ENCODE measurements around the gene PTPN11.
A peak's percentile ranks its signal among the peaks of the same experiment; 100 is the strongest.
"Not testable (repeated sequence)": the region's sequence is repeated elsewhere in the genome, so short reads cannot be mapped to it uniquely, and the experiment has no call there.

Gene PTPN11

DNA sequence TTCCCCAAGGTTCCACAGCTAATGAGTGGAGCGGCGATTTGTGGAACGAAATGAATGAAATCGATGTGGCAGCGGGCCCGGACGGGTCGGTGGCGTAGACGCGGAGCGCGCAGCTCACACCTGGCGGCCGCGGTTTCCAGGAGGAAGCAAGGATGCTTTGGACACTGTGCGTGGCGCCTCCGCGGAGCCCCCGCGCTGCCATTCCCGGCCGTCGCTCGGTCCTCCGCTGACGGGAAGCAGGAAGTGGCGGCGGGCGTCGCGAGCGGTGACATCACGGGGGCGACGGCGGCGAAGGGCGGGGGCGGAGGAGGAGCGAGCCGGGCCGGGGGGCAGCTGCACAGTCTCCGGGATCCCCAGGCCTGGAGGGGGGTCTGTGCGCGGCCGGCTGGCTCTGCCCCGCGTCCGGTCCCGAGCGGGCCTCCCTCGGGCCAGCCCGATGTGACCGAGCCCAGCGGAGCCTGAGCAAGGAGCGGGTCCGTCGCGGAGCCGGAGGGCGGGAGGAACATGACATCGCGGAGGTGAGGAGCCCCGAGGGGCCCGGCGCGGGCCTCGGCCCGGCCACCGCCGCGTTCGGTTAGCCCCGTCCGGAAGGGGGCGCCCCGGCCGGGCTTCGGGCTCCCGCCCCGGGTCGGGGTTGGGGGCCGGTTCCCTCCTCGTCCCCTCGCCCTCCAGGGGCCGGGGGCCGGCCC is at the start of gene PTPN11:
Gene PTPN11, plus strand, starts transcription at position 340 of the 689 bp plus-strand sequence. Its CDS starts 165 bp downstream, at position 505.
- DNase-seq: peak; percentile 76

DNA sequence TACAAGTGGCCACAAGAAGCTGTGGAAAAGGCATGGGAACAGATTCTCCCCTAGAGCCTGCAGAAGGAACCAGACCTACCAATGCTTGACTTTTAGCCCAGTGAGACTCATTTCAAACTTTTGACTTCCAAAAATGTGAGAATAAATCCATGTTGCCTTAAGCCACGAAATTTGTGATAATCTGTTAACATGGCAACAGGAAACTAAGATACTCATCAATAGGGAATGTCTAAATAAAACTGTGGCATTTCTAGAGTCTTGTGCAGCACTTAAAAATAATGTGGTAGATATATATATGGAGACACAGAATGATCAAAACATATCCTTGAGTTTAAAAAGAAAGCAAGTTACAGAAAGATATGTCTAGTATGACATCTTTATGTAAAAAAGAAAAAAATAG is 48.5 kb upstream of the PTPN11 start:
- no peak for DNase-seq

GRCh38 chr12:112370868-112371510 is 47.8 kb upstream of the PTPN11 start:
- no peak for DNase-seq

DNA sequence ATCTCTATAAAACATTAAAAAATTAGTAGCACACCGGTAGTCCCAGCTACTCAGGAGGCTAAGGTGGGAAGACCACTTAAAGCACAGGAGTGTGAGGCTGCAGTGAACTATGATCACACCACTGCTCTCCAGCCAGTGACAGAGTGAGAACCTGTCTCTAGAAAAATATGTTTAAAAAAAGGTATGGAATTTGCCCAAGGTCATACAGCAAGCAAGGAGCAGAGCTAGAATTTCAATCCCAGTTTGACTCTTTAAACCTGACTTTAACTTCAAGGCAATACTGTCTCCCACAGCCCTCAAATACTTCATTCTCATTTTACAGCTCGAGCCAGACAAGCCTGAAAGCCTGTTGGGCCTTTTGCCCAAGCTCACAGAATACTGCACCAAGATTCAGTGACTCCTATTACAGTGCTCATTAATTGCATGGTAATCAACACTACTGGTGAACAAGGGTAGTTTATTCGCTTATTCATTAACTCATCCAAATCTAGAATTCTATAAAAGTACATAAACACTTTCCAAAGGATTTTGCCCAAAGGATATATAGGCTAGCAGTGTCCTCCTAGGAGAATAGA is 44.5 kb upstream of the PTPN11 start:
- DNase-seq: no peak

DNA sequence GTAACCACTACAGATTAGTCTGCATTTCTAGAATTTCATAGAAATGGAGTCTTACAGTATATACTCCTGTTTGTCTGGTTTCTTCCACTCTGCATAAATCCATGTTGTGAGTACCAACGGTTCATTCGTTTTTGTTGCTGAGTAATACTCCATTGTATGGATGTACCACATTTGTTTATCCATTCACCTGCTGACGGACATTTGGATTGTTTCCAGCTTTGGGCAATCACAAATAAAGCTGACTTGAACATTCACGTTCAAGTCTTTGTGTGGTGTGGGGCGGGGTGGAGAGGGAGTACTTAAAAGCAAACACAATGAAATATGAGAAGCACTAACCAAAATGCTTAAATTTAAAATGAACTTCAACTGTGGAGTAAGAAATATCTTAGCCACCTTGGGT is 43.6 kb upstream of the PTPN11 start:
- DNase-seq: no peak

DNA sequence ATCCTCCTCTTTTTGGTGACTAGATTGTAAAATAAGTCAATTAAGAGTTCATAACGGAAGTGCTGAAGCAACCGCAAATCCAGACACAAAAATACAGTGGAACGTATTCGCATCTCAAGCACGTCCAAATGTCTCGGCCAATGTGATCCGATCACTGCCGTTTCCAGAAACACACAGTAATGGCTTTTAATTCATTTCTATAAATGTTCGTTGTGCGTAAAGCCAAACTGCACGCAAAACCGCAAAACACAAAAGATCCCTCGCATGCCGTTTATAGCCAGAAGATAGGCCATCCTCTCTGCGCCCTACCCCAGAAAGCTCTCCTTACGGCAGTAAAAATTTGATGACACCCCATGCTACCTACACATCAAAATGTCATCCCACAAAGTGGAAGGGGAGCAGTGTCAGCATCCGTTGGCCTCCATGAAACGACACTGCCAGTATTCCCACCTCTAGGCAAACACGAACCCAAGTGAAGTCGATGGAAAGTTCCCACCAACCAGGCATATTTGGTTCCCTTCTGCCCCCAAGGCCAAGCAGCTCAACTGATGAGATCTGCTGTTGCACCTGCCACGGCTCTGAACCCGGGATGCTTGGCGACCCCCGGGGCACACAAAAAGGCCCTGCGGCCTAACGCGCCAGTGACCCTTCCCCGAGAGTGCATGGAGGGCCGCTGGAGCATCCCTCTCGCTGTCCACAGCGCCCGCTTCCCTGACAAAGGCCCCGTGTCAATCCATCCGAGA is 37.9 kb upstream of the PTPN11 start:
- DNase-seq: no peak

- no peak for DNase-seq
Observed at GRCh38 chr12:112381406-112381882, 37.3 kb upstream of the PTPN11 start.

- peak; percentile 72 for DNase-seq
Observed at GRCh38 chr12:112381883-112382796, 36.6 kb upstream of the PTPN11 start, which contains the start of gene HECTD4. HECTD4 (minus strand) TSS chr12:112382431; CDS start chr12:112382128, 303 bp downstream.

- DNase-seq: no peak
Observed at GRCh38 chr12:112382866-112383265, 35.9 kb upstream of the PTPN11 start.

DNA sequence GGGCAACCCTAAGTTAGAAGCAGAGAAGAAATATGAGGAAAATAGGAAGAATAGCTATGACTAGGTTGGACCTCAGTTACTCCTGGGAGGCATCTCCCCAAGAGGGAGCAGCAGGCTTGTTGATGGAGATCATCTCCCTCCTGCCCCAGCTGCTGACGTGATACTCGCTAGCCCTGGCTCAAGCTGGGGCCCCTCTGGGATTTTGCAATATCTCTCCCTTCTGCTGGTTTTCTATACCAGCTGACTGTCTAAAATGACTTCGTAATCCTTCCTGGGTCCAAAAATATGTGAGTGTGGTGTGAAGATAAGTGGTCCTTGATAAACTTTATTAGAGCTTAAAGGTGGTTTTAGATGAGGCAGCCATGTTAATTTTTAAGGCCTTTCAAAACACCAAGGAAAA is 32.0 kb upstream of the PTPN11 start:
- DNase-seq: no peak

DNA sequence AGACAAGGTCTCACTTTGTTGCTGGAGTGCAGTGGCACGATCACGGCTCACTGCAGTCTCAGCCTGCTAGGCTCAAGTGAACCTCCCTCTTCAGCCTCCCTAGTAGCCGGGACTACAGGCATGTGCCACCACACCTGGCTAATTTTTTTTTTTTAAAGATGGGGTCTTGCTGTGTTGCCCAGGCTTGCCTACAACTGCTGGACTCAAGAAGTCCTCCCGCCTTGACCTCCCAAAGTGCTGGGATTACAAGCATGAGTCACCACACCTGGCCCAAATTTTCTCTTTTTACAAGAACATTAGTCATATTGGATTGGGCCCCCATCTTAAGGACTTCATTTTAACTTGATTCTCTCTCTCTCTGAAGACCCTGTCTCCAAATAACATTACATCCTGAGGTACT is 29.5 kb upstream of the PTPN11 start:
- no peak for DNase-seq

DNA sequence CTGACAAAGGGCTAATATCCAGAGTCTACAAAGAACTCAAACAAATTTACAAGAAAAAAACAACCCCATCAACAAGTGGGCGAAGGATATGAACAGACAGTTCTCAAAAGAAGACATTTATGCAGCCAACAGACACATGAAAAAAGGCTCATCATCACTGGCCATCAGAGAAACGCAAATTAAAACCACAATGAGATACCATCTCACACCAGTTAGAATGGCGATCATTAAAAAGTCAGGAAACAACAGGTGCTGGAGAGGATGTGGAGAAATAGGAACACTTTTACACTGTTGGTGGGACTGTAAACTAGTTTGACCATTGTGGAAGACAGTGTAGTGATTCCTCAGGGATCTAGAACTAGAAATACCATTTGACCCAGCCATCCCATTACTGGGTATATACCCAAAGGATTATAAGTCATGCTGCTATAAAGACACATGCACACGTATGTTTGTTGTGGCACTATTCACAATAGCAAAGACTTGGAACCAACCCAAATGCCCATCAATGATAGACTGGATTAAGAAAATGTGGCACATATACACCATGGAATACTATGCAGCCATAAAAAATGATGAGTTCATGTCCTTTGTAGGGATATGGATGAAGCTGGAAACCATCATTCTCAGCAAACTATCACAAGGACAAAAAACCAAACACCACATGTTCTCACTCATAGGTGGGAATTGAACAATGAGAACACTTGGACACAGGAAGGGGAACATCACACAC is 28.7 kb upstream of the PTPN11 start:
- not testable (repeated sequence) for DNase-seq

- no peak for DNase-seq
Observed at GRCh38 chr12:112393328-112393727, 25.4 kb upstream of the PTPN11 start.

DNA sequence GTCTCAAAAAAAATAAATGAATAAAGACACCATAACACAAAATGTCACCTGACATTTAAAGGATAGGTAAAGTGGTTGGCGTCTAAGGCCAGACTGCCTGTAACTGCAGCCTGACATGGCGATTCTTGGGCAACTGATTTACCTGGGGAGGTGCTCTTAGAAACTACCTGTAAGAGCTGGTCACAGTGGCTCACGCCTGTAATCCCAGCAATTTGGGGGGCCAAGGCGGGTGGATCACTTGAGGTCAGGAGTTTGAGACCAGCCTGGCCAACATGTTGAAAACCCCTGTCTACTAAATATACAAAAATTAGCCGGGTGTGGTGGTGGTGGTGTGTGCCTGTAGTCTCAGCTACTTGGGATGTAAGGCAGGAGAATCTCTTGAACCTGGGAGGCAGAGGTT is 17.7 kb upstream of the PTPN11 start:
- DNase-seq: no peak

DNA sequence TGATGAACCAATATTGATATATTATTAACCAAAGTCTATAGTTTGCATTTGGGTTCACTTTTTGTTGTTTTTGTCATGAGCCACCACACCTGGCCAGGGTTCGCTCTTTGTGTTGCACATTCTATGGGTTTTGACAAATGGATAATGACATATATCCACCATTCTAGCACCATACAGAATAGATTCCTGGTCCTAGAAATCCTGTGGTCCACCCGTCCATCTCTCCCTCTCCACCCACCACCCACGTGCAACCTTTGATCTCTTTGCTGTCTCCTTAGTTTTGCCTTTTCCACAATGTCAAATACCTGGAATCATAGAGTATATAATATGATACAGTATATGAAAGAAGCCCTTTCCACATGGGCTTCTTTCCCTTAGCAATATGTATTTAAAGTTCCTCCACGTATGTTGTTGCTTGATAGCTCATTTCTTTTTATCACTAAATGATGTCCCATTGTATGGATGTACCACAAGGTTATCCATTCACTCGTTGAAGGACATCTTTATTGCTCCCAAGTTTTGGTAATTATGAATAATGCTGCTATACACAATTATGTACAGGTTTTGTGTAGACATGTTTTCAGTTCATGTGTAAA is 16.7 kb upstream of the PTPN11 start:
- DNase-seq: no peak

DNA sequence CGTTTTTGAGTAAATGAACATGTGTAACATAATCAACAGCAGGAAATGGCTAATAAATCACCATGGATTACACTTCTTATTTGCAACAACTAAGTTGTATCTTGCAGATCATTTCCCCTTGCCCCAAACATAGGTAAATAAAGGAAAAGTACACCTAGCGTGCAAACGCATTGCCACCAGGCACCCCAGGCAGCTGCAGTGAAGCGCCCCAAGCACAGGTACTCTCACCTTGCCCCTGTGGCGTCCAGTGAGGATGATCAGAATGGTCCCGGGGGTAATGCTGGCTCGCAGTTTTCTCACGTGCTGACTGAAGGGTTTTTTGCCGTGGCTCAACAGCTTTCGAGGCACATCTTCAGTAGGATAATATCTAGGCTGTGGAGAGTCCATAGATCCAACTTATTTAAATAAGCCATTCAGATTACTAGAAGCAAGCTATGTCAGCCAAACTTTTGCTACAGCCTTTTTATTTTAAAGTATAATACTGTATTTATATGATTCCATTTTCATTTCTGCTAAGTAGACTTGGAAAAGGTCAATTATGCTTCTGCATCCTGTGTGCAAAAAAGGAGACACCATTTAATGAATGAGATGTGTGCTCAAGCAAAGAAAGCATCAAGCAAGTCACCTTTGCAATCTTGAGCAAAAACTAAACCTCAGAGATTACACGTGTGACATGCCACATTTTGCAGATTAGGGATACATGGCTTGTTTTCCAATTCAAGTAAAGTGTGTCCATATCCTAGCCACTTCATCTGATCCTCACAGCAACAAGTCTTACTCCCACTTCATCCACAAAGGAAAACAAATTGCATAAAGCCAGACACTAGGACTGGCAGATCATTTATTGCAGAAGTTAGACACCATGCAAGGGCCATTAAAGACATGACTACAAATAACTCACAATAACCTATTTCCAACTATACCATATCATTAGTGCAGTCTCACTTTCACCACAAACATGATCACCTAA is 11.9 kb upstream of the PTPN11 start:
- no peak for DNase-seq

DNA sequence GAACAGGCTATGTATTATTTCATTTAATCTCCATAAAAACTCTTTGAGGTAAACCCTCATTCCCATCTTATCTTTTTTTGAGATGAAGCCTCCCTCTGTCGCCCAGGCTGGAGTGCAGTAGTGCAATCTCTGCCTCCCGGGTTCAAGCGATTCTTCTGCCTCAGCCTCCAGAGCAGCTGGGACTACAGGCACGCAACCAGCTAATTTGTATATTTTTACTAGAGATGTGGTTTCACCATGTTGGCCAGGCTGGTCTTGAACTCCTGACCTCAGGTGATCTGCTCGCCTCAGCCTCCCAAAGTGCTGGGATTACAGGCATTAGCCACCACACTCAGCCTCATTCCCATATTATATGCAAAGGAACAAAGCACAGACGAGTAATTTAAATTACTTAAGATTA is 11.1 kb upstream of the PTPN11 start:
- not testable (repeated sequence) for DNase-seq

GRCh38 chr12:112408621-112409020 is 10.1 kb upstream of the PTPN11 start:
- no peak for DNase-seq

DNA sequence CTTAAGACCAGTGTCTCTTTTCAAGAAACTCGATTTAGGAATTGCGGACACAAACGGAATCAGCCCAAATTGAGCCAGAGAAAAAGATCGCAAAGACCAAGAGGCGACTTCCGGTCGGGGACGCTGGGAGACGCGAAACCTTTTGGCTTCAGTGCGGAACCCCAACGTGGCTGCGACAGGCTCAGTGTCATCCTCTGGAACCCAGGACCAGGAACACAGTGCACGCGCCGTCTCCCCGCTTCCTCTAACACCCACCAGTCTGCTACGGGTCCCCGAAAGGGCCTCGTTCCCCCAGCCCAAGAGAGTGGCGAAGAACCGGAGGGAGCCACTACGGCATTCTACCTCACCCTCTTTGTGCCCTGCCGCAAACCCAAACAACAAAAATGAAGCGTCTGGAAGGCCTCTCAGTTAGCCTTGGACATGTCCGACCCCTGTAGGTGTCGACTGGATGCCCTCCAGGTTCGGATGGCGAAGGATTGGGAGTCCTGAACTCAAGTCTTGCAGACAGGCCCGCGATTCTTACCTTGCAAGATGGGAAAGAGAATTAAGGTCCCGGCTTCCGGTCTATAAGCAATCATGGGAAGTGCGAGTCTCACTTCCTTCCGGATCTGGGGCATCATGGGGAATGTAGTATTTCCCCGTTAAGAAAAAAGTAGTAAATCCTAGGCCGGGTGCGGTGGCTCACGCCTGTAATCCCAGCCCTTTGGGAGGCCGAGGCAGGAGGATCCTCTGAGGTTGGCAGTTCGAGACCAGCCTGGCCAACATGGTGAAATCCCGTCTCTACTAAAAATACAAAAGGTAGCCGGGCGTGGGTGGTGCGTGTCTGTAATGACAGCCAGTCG is 9.5 kb upstream of the PTPN11 start, which contains the start of gene RPL6:
Gene RPL6, minus strand, starts transcription at position 542 of the 842 bp plus-strand sequence. CDS start 949 bp downstream, outside the sequence.
- peak; percentile 73 for DNase-seq

Measured in T1000 (cell line).